IPS-20b (cell line): ENCODE measurements around the gene EPN3.

Source experiments
- H3K27ac ChIP-seq: one replicate; pipeline ENCODE4 v1.5.1; 2013; ENCODE audit warnings: low read length
- H3K27me3 ChIP-seq: 2 replicates; pipeline ENCODE4 v1.6.1; 2013; ENCODE audit warnings: mild to moderate bottlenecking, low read length, inconsistent platforms; ENCODE audit not compliant: insufficient read depth
- H3K36me3 ChIP-seq: 2 replicates; pipeline ENCODE4 v1.6.1; 2013; ENCODE audit warnings: low read depth, mild to moderate bottlenecking, inconsistent platforms, low read length, moderate library complexity; ENCODE audit not compliant: insufficient read depth
- H3K4me1 ChIP-seq: 2 replicates; pipeline ENCODE4 v1.6.1; 2013; ENCODE audit warnings: mild to moderate bottlenecking, control low read depth, inconsistent platforms, low read length, moderate library complexity; ENCODE audit not compliant: insufficient read depth
- H3K4me3 ChIP-seq: 2 replicates; pipeline ENCODE4 v1.5.1; 2013; ENCODE audit warnings: mild to moderate bottlenecking, low read length, inconsistent platforms
- H3K9ac ChIP-seq: 2 replicates; pipeline ENCODE4 v1.6.1; 2013; ENCODE audit warnings: low read depth, mild to moderate bottlenecking, inconsistent platforms, low read length, moderate library complexity
- H3K9me3 ChIP-seq: 2 replicates; pipeline ENCODE4 v1.6.1; 2013; ENCODE audit warnings: mild to moderate bottlenecking, low read depth, low read length, inconsistent platforms; ENCODE audit not compliant: insufficient read depth

EPN3 gene

GRCh38 chr17:50546701-50547034, 14.1 kb downstream of the EPN3 start:
- H3K9me3 ChIP-seq = no peaks in the 10 kb centered on the region
- H3K4me1 ChIP-seq = peaks cover 3% of the 10 kb centered on the region; the same call in 1 of the 2 replicates
- H3K4me3 ChIP-seq = no peak overlapping the region; the same call in 1 of the 2 replicates
- H3K36me3 ChIP-seq = no peaks in the 10 kb centered on the region
- peaks cover 1% of the 10 kb centered on the region; the same call in 1 of the 2 replicates for H3K27me3 ChIP-seq
- H3K27ac ChIP-seq = no peak overlapping the region
- H3K9ac ChIP-seq = no peak overlapping the region

- Histone ChIP-seq H3K4me1 (peaks cover 3% of the 10 kb centered on the region; the same call in 1 of the 2 replicates), H3K27me3 (no peaks in the 10 kb centered on the region), H3K9me3 (no peaks in the 10 kb centered on the region), H3K27ac (no peak within 1 kb of the TSS), H3K9ac (peak within 1 kb of the TSS; percentile 77), H3K36me3 (no peaks in the 10 kb centered on the region), H3K4me3 (peak within 1 kb of the TSS; percentile 59)
Observed at GRCh38 chr17:50547035-50547735, 14.7 kb downstream of the EPN3 start, which contains the start of gene SPATA20. SPATA20 (plus strand) TSS chr17:50547174; CDS start chr17:50547209, 35 bp downstream.

DNA sequence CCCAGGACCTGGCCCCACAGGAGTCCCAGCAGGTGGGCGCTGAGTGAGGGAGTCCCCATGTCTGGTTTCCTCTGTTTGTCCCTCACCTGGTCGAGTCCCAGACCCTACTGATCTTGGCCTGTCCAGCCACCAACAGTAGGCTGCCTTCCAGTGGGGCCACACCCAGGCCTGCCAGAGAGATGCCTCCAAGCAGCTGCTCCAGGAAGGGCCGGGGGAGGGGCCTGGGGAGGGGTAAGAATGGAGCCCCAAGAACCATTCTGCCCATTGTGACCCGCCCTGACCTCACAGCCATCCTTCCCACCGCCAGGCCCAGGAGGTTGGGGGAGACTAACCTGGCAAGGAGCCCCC, 15.2 kb downstream of the EPN3 start:
- H3K4me1 ChIP-seq = peaks cover 3% of the 10 kb centered on the region; the same call in 1 of the 2 replicates
- no peaks in the 10 kb centered on the region for H3K27me3 ChIP-seq
- no peak overlapping the region for H3K27ac ChIP-seq
- H3K36me3 ChIP-seq = no peaks in the 10 kb centered on the region
- no peaks in the 10 kb centered on the region for H3K9me3 ChIP-seq
- H3K4me3 ChIP-seq = peak overlapping the region; percentile 59
- peak overlapping the region; percentile 77; the same call in 1 of the 2 replicates for H3K9ac ChIP-seq

DNA sequence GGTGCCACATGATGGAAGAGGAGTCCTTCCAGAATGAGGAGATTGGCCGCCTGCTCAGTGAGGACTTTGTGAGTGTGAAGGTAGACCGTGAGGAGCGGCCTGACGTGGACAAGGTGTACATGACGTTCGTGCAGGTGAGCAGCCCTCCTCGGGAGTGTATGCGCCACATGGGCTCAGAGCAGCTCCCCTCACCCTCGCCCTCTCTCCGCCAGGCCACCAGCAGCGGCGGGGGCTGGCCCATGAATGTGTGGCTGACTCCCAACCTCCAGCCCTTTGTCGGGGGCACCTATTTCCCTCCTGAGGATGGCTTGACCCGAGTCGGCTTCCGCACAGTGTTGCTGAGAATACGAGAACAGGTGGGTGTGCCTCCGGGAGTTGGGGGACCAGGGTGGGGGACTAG, 16.3 kb downstream of the EPN3 start:
- H3K27me3 ChIP-seq = no peaks in the 10 kb centered on the region
- peaks cover 3% of the 10 kb centered on the region; the same call in 1 of the 2 replicates for H3K4me1 ChIP-seq
- no peaks in the 10 kb centered on the region for H3K36me3 ChIP-seq
- H3K27ac ChIP-seq = no peak overlapping the region
- no peak overlapping the region for H3K4me3 ChIP-seq
- no peak overlapping the region for H3K9ac ChIP-seq
- no peaks in the 10 kb centered on the region for H3K9me3 ChIP-seq

DNA sequence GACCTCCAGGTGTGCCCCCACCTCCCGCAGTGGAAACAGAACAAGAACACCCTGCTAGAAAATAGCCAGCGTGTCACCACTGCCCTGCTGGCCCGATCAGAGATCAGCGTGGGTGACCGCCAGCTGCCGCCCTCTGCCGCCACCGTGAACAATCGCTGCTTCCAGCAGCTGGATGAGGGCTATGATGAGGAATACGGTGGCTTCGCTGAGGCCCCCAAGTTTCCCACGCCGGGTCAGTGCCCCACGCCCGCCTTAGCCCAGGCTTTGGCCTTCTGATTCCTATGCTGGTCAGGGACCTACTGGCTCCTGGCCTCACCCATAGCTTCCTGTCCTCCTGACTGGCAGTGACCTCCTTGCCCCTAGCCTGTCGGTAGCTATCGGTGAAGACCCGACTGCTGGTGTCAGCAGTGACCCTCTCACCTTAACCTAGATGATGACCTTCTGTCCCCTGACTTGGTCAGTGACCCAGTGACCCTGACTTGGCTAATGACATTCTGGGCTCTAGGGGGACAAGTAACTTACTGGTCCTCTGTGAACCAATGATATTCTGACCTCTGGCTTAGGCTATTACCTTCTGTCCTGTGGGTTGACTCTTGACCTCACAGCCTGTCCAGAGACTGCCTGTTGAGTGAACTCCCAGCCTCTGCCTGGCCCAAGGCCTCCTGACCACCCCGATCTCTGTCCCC, 16.9 kb downstream of the EPN3 start:
- Histone ChIP-seq H3K9ac (no peak overlapping the region), H3K4me1 (peaks cover 3% of the 10 kb centered on the region; the same call in 1 of the 2 replicates), H3K9me3 (no peaks in the 10 kb centered on the region), H3K27me3 (no peaks in the 10 kb centered on the region), H3K36me3 (no peaks in the 10 kb centered on the region), H3K27ac (no peak overlapping the region), H3K4me3 (no peak overlapping the region)

- Histone ChIP-seq H3K27ac (no peak overlapping the region), H3K27me3 (no peaks in the 10 kb centered on the region), H3K4me3 (no peak overlapping the region), H3K4me1 (peaks cover 3% of the 10 kb centered on the region; the same call in 1 of the 2 replicates), H3K9me3 (no peaks in the 10 kb centered on the region), H3K36me3 (no peaks in the 10 kb centered on the region), H3K9ac (no peak overlapping the region)
Observed at GRCh38 chr17:50549969-50550368, 17.4 kb downstream of the EPN3 start.

GRCh38 chr17:50550661-50551432, 18.3 kb downstream of the EPN3 start:
- Histone ChIP-seq H3K36me3 (no peaks in the 10 kb centered on the region), H3K4me3 (no peak overlapping the region), H3K27me3 (0 out of 2 replicates have a peak, but pooled peaks cover under 1% of the 10 kb centered on the region), H3K9ac (no peak overlapping the region), H3K9me3 (no peaks in the 10 kb centered on the region), H3K27ac (no peak overlapping the region), H3K4me1 (peaks cover 3% of the 10 kb centered on the region; the same call in 1 of the 2 replicates)

GRCh38 chr17:50551433-50551815, 18.9 kb downstream of the EPN3 start:
- peaks cover 3% of the 10 kb centered on the region; the same call in 1 of the 2 replicates for H3K4me1 ChIP-seq
- H3K36me3 ChIP-seq = no peaks in the 10 kb centered on the region
- no peak overlapping the region for H3K27ac ChIP-seq
- no peaks in the 10 kb centered on the region for H3K9me3 ChIP-seq
- H3K4me3 ChIP-seq = no peak overlapping the region
- peaks cover 6% of the 10 kb centered on the region; the same call in 1 of the 2 replicates for H3K27me3 ChIP-seq
- H3K9ac ChIP-seq = no peak overlapping the region

- Histone ChIP-seq H3K27me3 (peaks cover 10% of the 10 kb centered on the region), H3K36me3 (no peaks in the 10 kb centered on the region), H3K4me3 (no peak overlapping the region), H3K9me3 (no peaks in the 10 kb centered on the region), H3K9ac (no peak overlapping the region), H3K27ac (no peak overlapping the region), H3K4me1 (peaks cover 3% of the 10 kb centered on the region; the same call in 1 of the 2 replicates)
Observed at GRCh38 chr17:50551884-50552283, 19.3 kb downstream of the EPN3 start.

- H3K9me3 ChIP-seq = no peaks in the 10 kb centered on the region
- no peaks in the 10 kb centered on the region for H3K36me3 ChIP-seq
- no peak overlapping the region for H3K27ac ChIP-seq
- H3K9ac ChIP-seq = no peak overlapping the region
- no peaks in the 10 kb centered on the region; the same call in 1 of the 2 replicates for H3K4me1 ChIP-seq
- H3K27me3 ChIP-seq = peaks cover 34% of the 10 kb centered on the region
- no peak overlapping the region for H3K4me3 ChIP-seq
Observed at GRCh38 chr17:50554201-50554600, 21.7 kb downstream of the EPN3 start.

DNA sequence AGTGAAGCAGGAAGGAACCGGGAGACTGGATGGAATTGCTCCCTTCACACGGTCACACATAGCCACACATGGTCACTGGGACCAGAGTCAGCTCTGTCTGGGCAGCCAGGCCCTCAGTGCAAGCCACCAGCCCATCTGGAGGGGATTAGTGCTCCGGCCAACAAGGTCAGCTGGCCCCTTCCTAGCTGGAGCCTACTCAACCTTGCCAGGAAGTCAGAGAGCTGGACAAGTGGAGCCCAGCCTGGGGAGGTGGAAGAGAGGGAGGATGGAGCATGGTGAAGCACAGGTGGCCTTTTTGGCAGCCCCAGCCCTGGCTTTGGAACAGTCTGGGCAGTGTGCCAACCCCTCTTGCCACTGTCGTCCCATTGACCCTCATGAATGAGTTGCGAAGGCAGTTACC, 24.3 kb downstream of the EPN3 start:
- no peak overlapping the region for H3K27ac ChIP-seq
- no peak overlapping the region for H3K9ac ChIP-seq
- peaks cover 4% of the 10 kb centered on the region; the same call in 1 of the 2 replicates for H3K4me1 ChIP-seq
- H3K9me3 ChIP-seq = no peaks in the 10 kb centered on the region
- H3K27me3 ChIP-seq = peaks cover 52% of the 10 kb centered on the region
- H3K36me3 ChIP-seq = no peaks in the 10 kb centered on the region
- H3K4me3 ChIP-seq = no peak overlapping the region
